HEK293 (cell line): ENCODE measurements around the gene FBXO17.

Experiments used
- FEZF1 ChIP-seq: fragments of 450-650 bp; formaldehyde crosslinking; IDR thresholded peaks from 2 replicates; pipeline ENCODE4 v1.5.1; 2016; ENCODE audit warnings: missing biosample characterization, missing genetic modification characterization
- GLIS2 ChIP-seq: fragments of 450-650 bp; formaldehyde crosslinking; IDR thresholded peaks from 2 replicates; pipeline ENCODE4 v1.5.1; 2016; ENCODE audit warnings: missing biosample characterization, missing genetic modification characterization
- HOXA7 ChIP-seq: sonication (generic); formaldehyde crosslinking; IDR thresholded peaks from 2 replicates; pipeline ENCODE4 v1.8.1; 2022; ENCODE audit warnings: missing genetic modification reagents, borderline replicate concordance
- KLF16 ChIP-seq: fragments of 450-650 bp; formaldehyde crosslinking; IDR thresholded peaks from 2 replicates; pipeline ENCODE4 v1.5.1; 2017; ENCODE audit warnings: missing biosample characterization, missing genetic modification characterization
- KLF8 ChIP-seq: fragments of 450-650 bp; formaldehyde crosslinking; IDR thresholded peaks from 2 replicates; pipeline ENCODE4 v1.5.1; 2016; ENCODE audit warnings: missing biosample characterization, missing genetic modification characterization
- PRDM6 ChIP-seq: fragments of 450-650 bp; formaldehyde crosslinking; IDR thresholded peaks from 2 replicates; pipeline ENCODE4 v1.5.1; 2017; ENCODE audit warnings: missing biosample characterization, missing genetic modification characterization
- SP2 ChIP-seq: fragments of 450-650 bp; formaldehyde crosslinking; IDR thresholded peaks from 2 replicates; pipeline ENCODE4 v1.5.1; 2016; ENCODE audit warnings: missing biosample characterization, missing genetic modification characterization
- TRIM28 ChIP-seq: IDR thresholded peaks from 2 replicates; pipeline ENCODE4 v1.6.1; 2011; ENCODE audit warnings: low read length, control low read depth, borderline replicate concordance
- ZBTB10 ChIP-seq: fragments of 450-650 bp; formaldehyde crosslinking; IDR thresholded peaks from 2 replicates; pipeline ENCODE4 v1.5.1; 2016; ENCODE audit warnings: missing biosample characterization, missing genetic modification characterization
- ZBTB20 ChIP-seq: fragments of 450-650 bp; formaldehyde crosslinking; IDR thresholded peaks from 2 replicates; pipeline ENCODE4 v1.5.1; 2016; ENCODE audit warnings: missing biosample characterization, missing genetic modification characterization
- ZFP3 ChIP-seq: fragments of 450-650 bp; formaldehyde crosslinking; IDR thresholded peaks from 2 replicates; pipeline ENCODE4 v1.5.1; 2016; ENCODE audit warnings: low read depth, missing biosample characterization, missing genetic modification characterization
- ZFP37 ChIP-seq: fragments of 450-650 bp; formaldehyde crosslinking; IDR thresholded peaks from 2 replicates; pipeline ENCODE4 v1.5.1; 2016; ENCODE audit warnings: missing biosample characterization, missing genetic modification characterization
- ZFP69B ChIP-seq: fragments of 450-650 bp; formaldehyde crosslinking; IDR thresholded peaks from 2 replicates; pipeline ENCODE4 v1.5.1; 2016; ENCODE audit warnings: missing biosample characterization, missing genetic modification characterization
- ZNF2 ChIP-seq: fragments of 450-650 bp; formaldehyde crosslinking; IDR thresholded peaks from 2 replicates; pipeline ENCODE4 v1.5.1; 2016; ENCODE audit warnings: missing biosample characterization, missing genetic modification characterization
- ZNF391 ChIP-seq: fragments of 450-650 bp; formaldehyde crosslinking; IDR thresholded peaks from 2 replicates; pipeline ENCODE4 v1.5.1; 2016; ENCODE audit warnings: low read depth, missing biosample characterization, missing genetic modification characterization, borderline replicate concordance
- ZNF514 ChIP-seq: fragments of 450-650 bp; formaldehyde crosslinking; IDR thresholded peaks from 2 replicates; pipeline ENCODE4 v1.5.1; 2016; ENCODE audit warnings: missing biosample characterization, missing genetic modification characterization
- ZNF561 ChIP-seq: fragments of 450-650 bp; IDR thresholded peaks from 2 replicates; pipeline ENCODE4 v1.5.1; 2018; ENCODE audit warnings: missing biosample characterization, missing genetic modification characterization, borderline replicate concordance
- ZNF600 ChIP-seq: fragments of 450-650 bp; formaldehyde crosslinking; IDR thresholded peaks from 2 replicates; pipeline ENCODE4 v1.5.1; 2016; ENCODE audit warnings: missing biosample characterization, missing genetic modification characterization
- ZNF610 ChIP-seq: fragments of 450-650 bp; formaldehyde crosslinking; IDR thresholded peaks from 2 replicates; pipeline ENCODE4 v1.5.1; 2016; ENCODE audit warnings: missing biosample characterization, missing genetic modification characterization, borderline replicate concordance
- ZNF76 ChIP-seq: fragments of 450-650 bp; formaldehyde crosslinking; IDR thresholded peaks from 2 replicates; pipeline ENCODE4; 2016; ENCODE audit warnings: low read depth, missing biosample characterization, missing genetic modification characterization, borderline replicate concordance
- ZSCAN30 ChIP-seq: fragments of 450-650 bp; IDR thresholded peaks from 2 replicates; pipeline ENCODE4 v1.5.1; 2018; ENCODE audit warnings: missing biosample characterization, mild to moderate bottlenecking, missing genetic modification characterization, moderate library complexity
- TF ChIP-seq, protein P1 (sequence below): fragments of 450-650 bp; formaldehyde crosslinking; conservative IDR thresholded peaks from 2 replicates; pipeline ENCODE4 v1.5.1; 2016; ENCODE audit warnings: low read depth, missing biosample characterization, missing genetic modification characterization
- TF ChIP-seq, protein P2 (sequence below): fragments of 450-650 bp; formaldehyde crosslinking; IDR thresholded peaks from 2 replicates; pipeline ENCODE4 v1.5.1; 2016; ENCODE audit warnings: missing biosample characterization, missing genetic modification characterization
- TF ChIP-seq, protein P3 (sequence below): fragments of 450-650 bp; formaldehyde crosslinking; IDR thresholded peaks from 2 replicates; pipeline ENCODE4 v1.5.1; 2016; ENCODE audit warnings: missing biosample characterization, missing genetic modification characterization
- TF ChIP-seq, protein P4 (sequence below): fragments of 450-650 bp; IDR thresholded peaks from 2 replicates; pipeline ENCODE4 v1.5.1; 2018; ENCODE audit warnings: missing biosample characterization, mild to moderate bottlenecking, missing genetic modification characterization

FBXO17 gene

DNA sequence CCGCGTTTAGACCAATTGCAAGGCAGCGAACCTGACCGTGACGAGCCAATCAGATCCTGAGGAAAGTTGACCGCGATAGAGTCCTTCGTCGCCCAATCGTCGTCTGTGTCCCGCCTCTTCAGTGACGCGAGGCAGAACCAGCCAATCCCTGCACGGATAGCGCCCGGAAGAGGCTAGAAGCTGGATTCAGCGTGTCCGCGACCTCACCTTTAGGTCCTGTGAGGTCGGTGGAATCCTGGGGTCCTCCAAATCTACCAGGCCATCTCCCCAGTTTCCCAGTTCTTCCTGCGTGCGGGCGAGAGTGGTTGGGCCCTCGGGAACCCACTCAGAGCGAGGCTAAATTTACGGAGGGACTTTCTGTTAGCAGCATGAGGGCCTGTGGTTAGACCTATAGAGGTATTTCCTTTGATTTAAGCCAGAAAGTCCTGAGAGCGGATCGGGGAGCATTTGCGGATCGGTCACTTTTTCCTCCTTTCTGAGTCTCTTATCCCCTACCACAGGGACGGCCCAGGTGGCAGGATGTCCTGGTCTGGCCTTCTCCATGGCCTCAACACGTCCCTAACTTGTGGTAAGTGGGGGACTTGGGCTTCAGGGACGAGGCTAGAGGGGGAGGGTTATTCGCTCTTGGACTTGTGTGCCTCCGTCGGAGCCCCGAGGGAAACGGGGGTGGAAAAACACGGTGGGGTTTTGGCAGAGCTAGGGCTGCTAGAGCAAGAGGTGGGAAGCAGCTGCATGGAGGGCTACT lies 44.6 kb downstream of the FBXO17 start, which contains the start of gene MRPS12 (continued):
- TF ChIP-seq HOXA7 (0 out of 2 replicates have a peak, but pooled peaks have one; percentile 59), SP2 (tag by site-specific recombination) (peak; percentile 100), ZNF610 (tag by site-specific recombination) (peak; percentile 34; the same call in 1 of the 2 replicates), ZBTB10 (tag by site-specific recombination) (peak; percentile 67; the same call in 1 of the 2 replicates), ZNF561 (tag by site-specific recombination) (peak; percentile 20; the same call in 1 of the 2 replicates), FEZF1 (no peak), PRDM6 (tag by site-specific recombination) (no peak), ZNF514 (no peak), GLIS2 (tag by site-specific recombination) (0 out of 2 replicates have a peak, but pooled peaks have one; percentile 46), ZNF2 (tag by site-specific recombination) (peak; percentile 12; the same call in 1 of the 2 replicates), KLF16 (tag by site-specific recombination) (peak; percentile 65; the same call in 1 of the 2 replicates), ZNF76 (tag by site-specific recombination) (peak; percentile 15; the same call in 1 of the 2 replicates), ZFP37 (tag by site-specific recombination) (peak; percentile 80; the same call in 1 of the 2 replicates), KLF8 (tag by site-specific recombination) (peak; percentile 42; the same call in 1 of the 2 replicates), TRIM28 (no peak), ZNF391 (tag by site-specific recombination) (peak; percentile 69; the same call in 1 of the 2 replicates), ZBTB20 (tag by site-specific recombination) (peak; percentile 55; the same call in 1 of the 2 replicates), ZNF600 (tag by site-specific recombination) (peak; percentile 48; the same call in 1 of the 2 replicates), ZFP69B (0 out of 2 replicates have a peak, but pooled peaks have one; percentile 9), ZFP3 (peak; percentile 6; the same call in 1 of the 2 replicates), ZSCAN30 (tag by site-specific recombination) (peak; percentile 45; the same call in 1 of the 2 replicates)
- TF ChIP-seq, protein P1, sequence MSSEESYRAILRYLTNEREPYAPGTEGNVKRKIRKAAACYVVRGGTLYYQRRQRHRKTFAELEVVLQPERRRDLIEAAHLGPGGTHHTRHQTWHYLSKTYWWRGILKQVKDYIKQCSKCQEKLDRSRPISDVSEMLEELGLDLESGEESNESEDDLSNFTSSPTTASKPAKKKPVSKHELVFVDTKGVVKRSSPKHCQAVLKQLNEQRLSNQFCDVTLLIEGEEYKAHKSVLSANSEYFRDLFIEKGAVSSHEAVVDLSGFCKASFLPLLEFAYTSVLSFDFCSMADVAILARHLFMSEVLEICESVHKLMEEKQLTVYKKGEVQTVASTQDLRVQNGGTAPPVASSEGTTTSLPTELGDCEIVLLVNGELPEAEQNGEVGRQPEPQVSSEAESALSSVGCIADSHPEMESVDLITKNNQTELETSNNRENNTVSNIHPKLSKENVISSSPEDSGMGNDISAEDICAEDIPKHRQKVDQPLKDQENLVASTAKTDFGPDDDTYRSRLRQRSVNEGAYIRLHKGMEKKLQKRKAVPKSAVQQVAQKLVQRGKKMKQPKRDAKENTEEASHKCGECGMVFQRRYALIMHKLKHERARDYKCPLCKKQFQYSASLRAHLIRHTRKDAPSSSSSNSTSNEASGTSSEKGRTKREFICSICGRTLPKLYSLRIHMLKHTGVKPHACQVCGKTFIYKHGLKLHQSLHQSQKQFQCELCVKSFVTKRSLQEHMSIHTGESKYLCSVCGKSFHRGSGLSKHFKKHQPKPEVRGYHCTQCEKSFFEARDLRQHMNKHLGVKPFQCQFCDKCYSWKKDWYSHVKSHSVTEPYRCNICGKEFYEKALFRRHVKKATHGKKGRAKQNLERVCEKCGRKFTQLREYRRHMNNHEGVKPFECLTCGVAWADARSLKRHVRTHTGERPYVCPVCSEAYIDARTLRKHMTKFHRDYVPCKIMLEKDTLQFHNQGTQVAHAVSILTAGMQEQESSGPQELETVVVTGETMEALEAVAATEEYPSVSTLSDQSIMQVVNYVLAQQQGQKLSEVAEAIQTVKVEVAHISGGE, result peak; percentile 49
- TF ChIP-seq, protein P2, sequence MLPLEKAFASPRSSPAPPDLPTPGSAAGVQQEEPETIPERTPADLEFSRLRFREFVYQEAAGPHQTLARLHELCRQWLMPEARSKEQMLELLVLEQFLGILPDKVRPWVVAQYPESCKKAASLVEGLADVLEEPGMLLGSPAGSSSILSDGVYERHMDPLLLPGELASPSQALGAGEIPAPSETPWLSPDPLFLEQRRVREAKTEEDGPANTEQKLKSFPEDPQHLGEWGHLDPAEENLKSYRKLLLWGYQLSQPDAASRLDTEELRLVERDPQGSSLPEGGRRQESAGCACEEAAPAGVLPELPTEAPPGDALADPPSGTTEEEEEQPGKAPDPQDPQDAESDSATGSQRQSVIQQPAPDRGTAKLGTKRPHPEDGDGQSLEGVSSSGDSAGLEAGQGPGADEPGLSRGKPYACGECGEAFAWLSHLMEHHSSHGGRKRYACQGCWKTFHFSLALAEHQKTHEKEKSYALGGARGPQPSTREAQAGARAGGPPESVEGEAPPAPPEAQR (tag by site-specific recombination), result 0 out of 2 replicates have a peak, but pooled peaks have one; percentile 46
- TF ChIP-seq, protein P3, sequence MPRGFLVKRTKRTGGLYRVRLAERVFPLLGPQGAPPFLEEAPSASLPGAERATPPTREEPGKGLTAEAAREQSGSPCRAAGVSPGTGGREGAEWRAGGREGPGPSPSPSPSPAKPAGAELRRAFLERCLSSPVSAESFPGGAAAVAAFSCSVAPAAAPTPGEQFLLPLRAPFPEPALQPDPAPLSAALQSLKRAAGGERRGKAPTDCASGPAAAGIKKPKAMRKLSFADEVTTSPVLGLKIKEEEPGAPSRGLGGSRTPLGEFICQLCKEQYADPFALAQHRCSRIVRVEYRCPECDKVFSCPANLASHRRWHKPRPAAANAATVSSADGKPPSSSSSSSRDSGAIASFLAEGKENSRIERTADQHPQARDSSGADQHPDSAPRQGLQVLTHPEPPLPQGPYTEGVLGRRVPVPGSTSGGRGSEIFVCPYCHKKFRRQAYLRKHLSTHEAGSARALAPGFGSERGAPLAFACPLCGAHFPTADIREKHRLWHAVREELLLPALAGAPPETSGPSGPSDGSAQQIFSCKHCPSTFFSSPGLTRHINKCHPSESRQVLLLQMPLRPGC (tag by site-specific recombination), result peak; percentile 42; the same call in 1 of the 2 replicates
- TF ChIP-seq, protein P4, sequence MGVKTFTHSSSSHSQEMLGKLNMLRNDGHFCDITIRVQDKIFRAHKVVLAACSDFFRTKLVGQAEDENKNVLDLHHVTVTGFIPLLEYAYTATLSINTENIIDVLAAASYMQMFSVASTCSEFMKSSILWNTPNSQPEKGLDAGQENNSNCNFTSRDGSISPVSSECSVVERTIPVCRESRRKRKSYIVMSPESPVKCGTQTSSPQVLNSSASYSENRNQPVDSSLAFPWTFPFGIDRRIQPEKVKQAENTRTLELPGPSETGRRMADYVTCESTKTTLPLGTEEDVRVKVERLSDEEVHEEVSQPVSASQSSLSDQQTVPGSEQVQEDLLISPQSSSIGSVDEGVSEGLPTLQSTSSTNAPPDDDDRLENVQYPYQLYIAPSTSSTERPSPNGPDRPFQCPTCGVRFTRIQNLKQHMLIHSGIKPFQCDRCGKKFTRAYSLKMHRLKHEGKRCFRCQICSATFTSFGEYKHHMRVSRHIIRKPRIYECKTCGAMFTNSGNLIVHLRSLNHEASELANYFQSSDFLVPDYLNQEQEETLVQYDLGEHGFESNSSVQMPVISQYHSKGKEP (tag by site-specific recombination), result 0 out of 2 replicates have a peak, but pooled peaks have one; percentile 8
